HG02852 (cell line): ENCODE results near the gene GNB1L.

Experiments
- ATAC-seq: cut with Tn5 transposase; IDR thresholded peaks from one replicate; pipeline ENCODE4 v1.9.1; 2021; ENCODE audit warnings: mild to moderate bottlenecking, moderate library complexity; ENCODE audit not compliant: unreplicated experiment

GNB1L gene

GRCh38 chr22:19755145-19755710 lies 99.4 kb downstream of the GNB1L start:
- no peak for ATAC-seq

GRCh38 chr22:19754701-19755144 lies 100.0 kb downstream of the GNB1L start:
- no peak for ATAC-seq

GRCh38 chr22:19753996-19754700 lies 100.5 kb downstream of the GNB1L start:
- no peak for ATAC-seq

GRCh38 chr22:19753090-19753842 lies 101.4 kb downstream of the GNB1L start:
- no peak for ATAC-seq

GRCh38 chr22:19751497-19752245 lies 103.0 kb downstream of the GNB1L start:
- no peak for ATAC-seq

- no peak for ATAC-seq
Observed at GRCh38 chr22:19750507-19751490, 103.9 kb downstream of the GNB1L start.

GRCh38 chr22:19749876-19750275 lies 104.8 kb downstream of the GNB1L start:
- ATAC-seq, result no peak

- no peak for ATAC-seq
Observed at GRCh38 chr22:19748991-19749664, 105.5 kb downstream of the GNB1L start.

- ATAC-seq, result no peak
Observed at GRCh38 chr22:19748139-19748538, 106.5 kb downstream of the GNB1L start.

- no peak for ATAC-seq
Observed at GRCh38 chr22:19747551-19747950, 107.1 kb downstream of the GNB1L start.

- no peak for ATAC-seq
Observed at GRCh38 chr22:19746726-19747125, 107.9 kb downstream of the GNB1L start.

- no peak for ATAC-seq
Observed at GRCh38 chr22:19745155-19746101, 109.2 kb downstream of the GNB1L start.

GRCh38 chr22:19744350-19745006 lies 110.2 kb downstream of the GNB1L start:
- no peak for ATAC-seq

GRCh38 chr22:19743651-19744050 lies 111.0 kb downstream of the GNB1L start:
- ATAC-seq, result no peak

- no peak for ATAC-seq
Observed at GRCh38 chr22:19743081-19743480, 111.6 kb downstream of the GNB1L start.

- ATAC-seq, result no peak
Observed at GRCh38 chr22:19742160-19743066, 112.3 kb downstream of the GNB1L start.

- ATAC-seq, result no peak
Observed at GRCh38 chr22:19741053-19741452, 113.6 kb downstream of the GNB1L start.
